ENCODE measurements around the gene CACTIN.

DNA sequence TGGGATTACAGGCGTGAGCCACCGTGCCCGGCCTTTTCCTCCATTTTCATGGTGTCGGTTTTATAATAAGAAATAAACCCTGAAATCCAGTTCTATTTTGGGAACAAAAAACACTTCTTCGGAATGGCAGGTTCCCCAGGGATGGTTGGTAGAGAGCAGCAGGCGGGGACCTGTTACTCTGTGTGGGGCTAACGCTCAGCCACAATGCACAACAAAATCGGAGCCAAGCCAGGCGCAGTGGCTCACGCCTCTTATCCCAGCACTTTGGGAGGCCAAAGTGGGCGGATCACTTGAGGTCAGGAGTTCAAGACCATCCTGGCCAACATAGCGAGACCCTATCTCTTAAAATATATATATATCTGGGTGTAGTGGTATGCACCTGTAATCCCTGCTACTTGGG, 25.6 kb downstream of the CACTIN start:
- TF ChIP-seq, protein P1, sequence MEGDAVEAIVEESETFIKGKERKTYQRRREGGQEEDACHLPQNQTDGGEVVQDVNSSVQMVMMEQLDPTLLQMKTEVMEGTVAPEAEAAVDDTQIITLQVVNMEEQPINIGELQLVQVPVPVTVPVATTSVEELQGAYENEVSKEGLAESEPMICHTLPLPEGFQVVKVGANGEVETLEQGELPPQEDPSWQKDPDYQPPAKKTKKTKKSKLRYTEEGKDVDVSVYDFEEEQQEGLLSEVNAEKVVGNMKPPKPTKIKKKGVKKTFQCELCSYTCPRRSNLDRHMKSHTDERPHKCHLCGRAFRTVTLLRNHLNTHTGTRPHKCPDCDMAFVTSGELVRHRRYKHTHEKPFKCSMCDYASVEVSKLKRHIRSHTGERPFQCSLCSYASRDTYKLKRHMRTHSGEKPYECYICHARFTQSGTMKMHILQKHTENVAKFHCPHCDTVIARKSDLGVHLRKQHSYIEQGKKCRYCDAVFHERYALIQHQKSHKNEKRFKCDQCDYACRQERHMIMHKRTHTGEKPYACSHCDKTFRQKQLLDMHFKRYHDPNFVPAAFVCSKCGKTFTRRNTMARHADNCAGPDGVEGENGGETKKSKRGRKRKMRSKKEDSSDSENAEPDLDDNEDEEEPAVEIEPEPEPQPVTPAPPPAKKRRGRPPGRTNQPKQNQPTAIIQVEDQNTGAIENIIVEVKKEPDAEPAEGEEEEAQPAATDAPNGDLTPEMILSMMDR (IDR thresholded peaks at IDR 0.05): no peak
- TF ChIP-seq POLR2A (IDR thresholded peaks at IDR 0.05): no peak
- TF ChIP-seq POLR2AphosphoS5 (IDR thresholded peaks at IDR 0.05): no peak
